CD4-positive, alpha-beta T cell treated with Interleukin-1 beta for 1 hour (primary cell): ENCODE results near the gene APP.
"Not testable (repeated sequence)": the region's sequence is repeated elsewhere in the genome, so short reads cannot be mapped to it uniquely, and the experiment has no call there.

Experiments used
- DNase-seq, 2 donors: peaks; one replicate each; pipeline ENCODE4 v3.0.0-alpha.2; 2020 to 2022

The APP gene

DNA sequence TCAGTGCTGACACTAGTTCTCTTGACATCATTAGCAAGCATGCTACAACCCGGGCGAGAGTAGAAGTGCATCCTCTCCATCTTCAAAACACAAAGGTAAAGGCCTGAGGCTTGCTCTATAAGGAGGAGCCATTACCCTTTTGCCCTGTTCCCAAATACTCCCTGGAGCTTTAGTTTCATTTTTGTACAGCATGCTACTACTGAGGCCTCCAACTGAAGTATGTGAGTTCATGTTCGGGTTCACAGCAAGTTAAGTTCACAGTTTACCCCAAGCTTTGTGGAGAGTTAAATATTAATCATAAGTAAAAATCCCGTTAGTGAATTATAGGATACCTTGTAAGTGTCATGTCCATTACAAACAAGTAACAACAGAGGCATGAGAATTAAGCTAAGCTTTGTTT, 156.6 kb downstream of the APP start:
- no peak for DNase-seq

DNA sequence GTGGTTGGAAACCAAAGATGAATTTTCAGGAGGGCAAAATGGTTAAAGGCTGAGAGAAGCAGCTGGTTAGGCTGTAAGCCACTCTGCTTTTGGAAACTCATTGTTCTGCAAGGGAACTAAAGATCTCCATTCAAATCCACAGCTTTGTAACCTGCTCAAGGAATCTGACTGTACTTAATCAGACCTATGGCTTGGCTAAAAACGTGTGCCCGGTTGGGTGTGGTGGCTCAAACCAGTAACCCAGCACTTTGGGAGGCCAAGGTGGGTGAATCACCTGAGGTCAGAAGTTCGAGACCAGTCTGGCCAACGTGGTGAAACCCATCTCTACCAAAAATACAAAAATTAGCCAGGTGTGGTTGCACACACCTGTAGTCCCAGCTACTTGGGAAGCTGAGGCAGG, 158.1 kb downstream of the APP start:
- not testable (repeated sequence) for DNase-seq

DNA sequence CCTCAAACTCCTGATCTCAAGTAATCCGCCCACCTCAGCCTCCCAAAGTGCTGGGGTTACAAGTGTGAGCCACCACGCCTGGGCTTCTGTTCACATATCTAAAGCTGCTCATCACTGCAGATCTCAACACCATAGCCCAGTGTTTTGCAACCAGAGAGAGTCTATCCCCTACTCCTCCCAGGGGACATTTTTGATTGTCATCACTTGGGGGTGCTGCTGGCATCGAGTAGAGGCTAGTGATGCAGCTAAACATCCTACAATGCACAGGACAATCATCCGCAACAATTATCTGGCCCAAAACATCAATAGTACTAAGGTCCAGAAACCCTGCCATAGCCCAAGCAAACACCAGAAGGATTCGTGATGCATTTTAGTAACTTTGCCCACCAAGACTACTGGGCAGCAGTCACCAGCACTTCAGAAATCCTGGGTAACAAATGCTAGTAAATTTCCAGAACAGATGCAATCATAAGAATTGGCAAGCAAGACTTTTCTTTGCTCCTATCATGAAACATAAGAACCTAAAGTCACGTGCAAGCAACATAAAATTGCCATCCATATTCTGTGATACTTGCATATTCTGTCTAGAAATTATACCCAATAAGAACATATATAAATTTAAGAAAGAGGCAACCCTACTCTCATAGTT, 159.2 kb downstream of the APP start:
- DNase-seq, result no peak

DNA sequence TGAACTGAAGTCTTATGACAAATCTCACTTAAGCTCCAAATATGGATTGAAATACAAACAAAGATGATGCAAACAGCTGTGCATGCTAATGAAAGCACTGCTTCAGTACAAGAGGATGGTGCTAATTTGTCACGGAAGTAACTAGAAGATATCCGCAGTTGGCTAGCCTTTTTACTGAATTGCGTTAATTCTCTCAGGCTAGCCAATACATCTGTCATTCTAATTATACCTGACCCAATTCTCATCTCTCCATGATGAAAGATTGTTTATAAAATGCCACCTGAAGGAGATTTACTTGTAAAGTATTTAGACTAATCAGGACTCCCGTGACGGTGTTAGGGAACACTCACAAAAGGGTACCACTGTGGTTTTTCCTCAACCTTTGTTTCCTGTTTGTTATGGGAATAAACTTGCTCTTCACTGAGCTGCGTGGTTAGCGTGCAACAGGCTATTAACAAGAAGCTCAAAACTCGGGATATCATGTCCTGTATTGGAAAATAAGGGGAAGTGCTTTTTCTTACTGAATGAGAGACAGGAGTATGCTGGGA, 162.5 kb downstream of the APP start:
- DNase-seq, result no peak

DNA sequence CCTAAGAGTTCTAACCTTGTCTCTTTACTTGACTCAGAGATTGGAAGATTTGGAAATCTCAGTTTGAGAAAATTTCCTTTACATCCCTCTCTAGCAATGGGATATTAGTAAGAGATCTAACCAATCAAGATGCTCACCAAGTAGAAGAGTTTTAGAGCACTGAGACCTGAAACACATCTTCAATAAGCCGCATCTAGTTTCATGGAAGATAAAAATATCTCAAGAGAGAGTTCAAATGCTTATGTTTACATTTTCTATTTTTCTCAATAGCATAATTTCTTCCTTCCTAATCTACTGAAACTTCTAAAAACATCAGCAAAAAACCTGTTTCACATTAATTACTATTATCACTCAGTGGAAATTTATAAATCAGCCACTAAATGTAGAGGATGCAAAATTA, 165.1 kb downstream of the APP start:
- no peak for DNase-seq

DNA sequence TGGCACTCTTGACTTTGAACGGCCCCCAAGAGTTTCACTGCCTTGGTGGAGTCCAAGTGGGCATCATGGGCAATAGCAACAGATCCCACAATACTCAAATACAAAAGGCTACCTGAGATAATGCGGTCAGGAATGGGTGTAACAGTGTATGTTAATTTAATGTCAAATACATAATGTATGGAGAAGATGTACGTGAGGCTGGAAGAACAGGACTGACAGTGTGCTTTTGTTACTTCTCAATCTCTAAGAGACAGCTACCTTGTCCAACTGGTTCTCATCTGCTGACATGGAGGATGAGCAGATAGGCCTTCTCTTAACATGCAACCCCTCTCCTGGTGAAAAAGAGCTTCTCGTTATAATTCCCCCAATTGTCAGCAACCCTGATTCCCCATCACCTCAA, 167.2 kb downstream of the APP start:
- DNase-seq, result no peak

DNA sequence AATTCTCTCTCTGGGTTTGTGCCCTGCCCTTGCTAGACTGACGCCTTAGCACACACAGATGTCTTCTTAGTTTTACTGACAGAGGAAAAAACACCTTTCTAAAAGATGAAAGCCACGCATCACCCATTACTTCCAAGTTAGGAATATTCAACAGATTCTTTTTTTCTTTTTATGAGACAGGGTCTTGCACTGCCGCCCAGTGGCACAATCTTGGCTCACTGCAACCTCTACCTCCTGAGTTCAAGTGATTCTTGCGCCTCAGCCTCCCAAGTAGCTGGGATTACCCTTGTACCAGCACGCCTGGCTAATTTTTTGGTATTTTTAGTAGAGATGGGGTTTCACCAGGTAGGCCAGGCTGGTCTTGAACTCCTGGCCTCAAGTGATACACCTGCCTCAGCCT, 169.2 kb downstream of the APP start:
- no peak for DNase-seq

DNA sequence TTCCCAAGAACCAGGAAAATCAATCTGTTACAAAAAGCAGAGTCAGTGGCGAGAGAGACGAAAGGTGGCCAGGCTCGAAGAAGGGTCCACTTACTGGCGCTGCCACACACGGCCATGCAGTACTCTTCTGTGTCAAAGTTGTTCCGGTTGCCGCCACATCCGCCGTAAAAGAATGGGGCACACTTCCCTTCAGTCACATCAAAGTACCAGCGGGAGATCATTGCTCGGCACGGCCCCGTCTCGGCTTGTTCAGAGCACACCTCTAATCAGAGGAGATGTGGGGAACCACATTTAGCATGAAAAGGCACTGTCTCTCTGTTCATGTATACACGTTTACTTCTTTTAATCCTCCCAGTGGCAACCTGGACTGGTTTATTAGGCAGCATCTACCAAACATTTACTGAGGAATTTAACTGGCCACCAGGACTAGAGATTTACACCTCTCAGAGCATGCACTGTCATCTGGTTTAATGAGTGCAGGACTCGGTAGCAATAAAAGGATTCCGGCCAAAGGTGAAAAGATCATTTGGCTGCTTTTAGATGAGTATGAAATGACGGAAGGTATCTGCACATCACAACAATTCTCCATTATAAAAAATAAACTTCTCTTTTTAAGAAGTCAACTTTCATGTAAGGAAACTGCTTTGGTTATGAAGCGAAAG, 170.5 kb downstream of the APP start:
- peak; percentile 21 to 23 for DNase-seq

- no peak for DNase-seq
Measured at GRCh38 chr21:25997788-25998611, 172.6 kb downstream of the APP start.

DNA sequence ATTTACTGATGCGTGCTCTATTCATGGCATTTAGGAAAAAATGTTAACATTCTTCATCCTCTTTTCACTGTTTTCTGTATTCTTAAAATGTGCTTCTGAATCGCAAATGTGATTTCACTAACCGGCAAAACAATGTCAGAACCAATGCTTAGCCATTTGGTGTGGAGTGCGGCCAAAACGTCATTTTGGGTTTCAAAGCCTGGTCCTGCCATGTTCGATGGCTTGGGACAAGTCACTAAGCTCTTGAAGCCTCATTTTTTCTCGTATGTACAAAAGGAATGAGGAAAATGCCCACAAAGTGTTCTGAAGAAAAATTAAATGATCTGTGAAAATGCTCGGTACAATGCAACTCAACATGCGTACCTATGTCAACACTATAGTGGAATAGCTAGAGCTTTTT, 175.3 kb downstream of the APP start:
- DNase-seq, result no peak

GRCh38 chr21:25994758-25995163, 175.8 kb downstream of the APP start:
- no peak for DNase-seq

- DNase-seq, result no peak
Measured at GRCh38 chr21:25988738-25989137, 181.8 kb downstream of the APP start.

- no peak for DNase-seq
Measured at GRCh38 chr21:25987531-25987930, 183.0 kb downstream of the APP start.

DNA sequence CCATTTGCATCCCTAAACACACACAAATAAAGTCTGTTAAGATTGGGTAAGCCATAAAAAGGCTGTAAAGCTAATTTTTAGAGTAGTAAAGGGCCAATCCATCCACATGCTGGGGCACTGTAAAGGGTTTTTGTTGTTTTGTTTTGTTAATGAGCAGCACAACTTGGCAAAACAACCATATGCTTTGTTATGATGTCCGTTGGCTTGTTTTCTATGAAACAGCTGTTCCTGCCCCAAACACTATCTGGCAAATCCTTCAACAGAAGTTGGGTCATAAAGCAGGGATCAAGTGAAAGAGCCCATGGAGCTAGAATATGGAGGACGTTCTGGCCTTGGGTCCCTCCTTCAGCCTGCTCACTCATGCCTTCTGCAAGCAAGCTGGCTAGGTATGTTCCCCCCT, 183.6 kb downstream of the APP start:
- no peak for DNase-seq

DNA sequence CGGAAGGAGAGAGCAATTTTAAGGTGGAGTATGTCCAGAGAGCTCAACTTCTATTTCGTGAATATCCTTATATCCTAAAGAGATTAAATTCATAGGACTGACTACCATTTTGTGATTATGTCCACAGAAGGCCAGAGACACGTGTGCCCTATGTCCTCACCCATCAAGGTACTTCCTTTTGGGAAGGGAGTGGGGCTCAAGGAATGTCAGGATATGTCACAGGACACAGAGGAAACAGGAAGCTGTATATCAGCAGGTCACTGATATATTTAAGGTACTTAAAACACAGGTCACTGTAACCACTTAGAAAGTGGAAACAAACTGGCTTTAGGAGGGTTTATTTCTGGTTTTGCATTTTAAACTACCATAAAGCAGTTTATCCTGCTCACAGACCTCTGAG, 184.6 kb downstream of the APP start:
- DNase-seq, result no peak

GRCh38 chr21:25984538-25984937, 186.0 kb downstream of the APP start:
- DNase-seq, result no peak

DNA sequence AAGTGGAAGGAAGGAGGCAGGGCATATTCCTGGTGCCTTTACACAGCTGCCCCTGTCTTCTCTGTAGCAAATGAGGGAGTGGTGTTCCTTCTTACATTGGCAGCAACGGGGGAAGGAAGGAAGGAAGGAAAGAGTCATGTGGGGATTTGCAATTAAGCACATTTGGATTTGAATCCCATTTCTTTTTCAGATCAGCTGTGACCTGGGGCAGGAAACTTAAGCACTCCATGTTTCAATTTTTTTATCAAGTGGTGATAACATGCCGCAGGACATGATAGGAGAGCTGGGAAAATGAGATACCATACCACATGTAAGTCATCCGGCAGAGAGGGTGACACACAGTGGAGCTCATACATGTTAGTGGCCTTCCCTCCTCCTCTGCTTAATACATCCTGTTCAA, 186.8 kb downstream of the APP start:
- no peak for DNase-seq

- DNase-seq, result no peak
Measured at GRCh38 chr21:25980710-25981109, 189.9 kb downstream of the APP start.

DNA sequence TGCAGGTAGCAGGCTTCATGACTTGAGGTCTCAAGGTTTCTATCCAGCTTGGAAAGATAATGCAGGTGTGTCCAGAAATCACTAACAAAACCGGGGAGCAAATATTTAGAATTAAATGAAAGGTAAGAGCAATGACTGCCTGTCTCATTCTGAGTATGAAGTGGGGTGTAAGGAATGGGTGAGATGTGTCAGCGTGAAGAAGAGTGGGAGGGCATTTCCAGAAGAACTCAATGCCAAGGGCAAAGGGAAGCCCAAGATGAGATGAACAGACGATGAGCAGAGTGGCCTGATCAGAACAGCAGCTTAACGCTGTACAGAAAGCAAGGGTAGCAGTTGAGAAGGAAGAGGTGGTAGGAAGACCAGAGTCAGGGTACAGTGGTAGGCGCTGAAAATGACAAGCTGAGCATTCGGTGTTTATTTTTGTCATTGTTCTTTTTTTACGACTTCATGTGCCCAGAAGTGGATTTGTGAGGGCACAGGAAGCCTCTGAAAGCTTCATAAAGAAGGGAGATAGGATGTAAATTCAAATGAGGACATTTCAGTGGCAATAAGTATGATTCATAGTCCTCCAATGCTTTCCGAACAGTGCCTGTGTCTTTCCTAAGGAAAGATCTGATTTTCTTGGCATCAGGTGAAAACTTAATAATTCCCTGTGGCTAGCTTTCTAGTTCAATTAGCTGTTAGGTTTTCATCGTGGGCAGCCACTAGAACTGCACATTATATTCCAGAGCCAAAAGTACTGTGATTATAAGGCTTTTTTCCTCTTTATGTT, 190.5 kb downstream of the APP start:
- DNase-seq, result no peak

DNA sequence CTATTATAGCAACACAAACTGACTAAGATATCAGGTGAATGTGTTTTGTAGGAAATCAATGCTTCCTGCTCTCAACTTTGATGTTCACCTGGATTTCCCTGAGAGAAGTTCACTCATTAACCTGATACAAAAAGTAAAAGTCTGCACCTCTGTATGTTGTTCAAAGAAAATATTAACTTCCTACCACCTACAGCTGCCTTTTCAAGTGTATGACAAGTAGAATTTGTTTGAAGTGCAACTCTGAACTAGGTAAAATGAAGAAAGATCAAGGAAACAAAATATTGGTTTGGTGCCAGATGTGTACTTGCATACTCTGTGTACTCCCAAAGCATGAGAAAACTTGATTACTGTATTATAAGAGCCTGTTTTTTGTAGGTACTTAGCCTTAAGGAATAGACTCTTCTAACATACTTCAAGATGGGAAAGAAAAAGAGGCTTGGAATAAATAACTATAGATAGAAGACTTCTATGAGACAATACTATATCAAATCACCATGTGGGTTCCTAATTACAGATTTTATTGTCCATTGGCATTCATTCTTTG, 193.4 kb downstream of the APP start:
- no peak for DNase-seq

DNA sequence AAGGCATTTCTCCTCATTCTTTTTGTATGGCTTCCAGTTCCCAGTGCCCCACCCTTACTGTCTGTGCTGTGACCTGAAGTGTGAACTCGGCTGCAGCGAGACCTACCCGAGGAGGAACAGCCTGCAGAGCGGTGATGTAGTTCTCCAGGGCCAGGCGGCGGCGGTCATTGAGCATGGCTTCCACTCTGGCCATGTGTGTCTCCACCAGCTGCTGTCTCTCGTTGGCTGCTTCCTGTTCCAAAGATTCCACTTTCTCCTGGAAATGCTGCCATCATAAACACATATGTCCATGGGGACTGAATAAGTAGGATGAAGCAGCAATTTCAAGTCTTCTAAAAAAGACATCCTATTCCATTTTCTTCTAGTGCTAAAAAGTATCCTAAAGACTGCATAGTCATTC, 195.6 kb downstream of the APP start:
- no peak for DNase-seq

GRCh38 chr21:25970254-25970930, 200.2 kb downstream of the APP start:
- DNase-seq, result no peak
